GM21367 (cell line): ENCODE data around the gene ZNF219.
"Not testable (repeated sequence)": the region's sequence is repeated elsewhere in the genome, so short reads cannot be mapped to it uniquely, and the experiment has no call there.

Experiments used
- ATAC-seq: cut with Tn5 transposase; IDR thresholded peaks from one replicate; pipeline ENCODE4 v1.9.1; 2021; ENCODE audit not compliant: unreplicated experiment

Gene ZNF219

GRCh38 chr14:21047378-21047781, 51.1 kb downstream of the ZNF219 start:
- ATAC-seq: no peak

- ATAC-seq: no peak
Measured at GRCh38 chr14:21043974-21044618, 54.4 kb downstream of the ZNF219 start.

GRCh38 chr14:21043387-21043973, 55.0 kb downstream of the ZNF219 start:
- no peak for ATAC-seq

- no peak for ATAC-seq
Measured at GRCh38 chr14:21042918-21043317, 55.5 kb downstream of the ZNF219 start.

- no peak for ATAC-seq
Measured at GRCh38 chr14:21041676-21042433, 56.6 kb downstream of the ZNF219 start, which contains the start of gene RNASE7. RNASE7 (plus strand) TSS chr14:21042362; CDS start chr14:21042993, 631 bp downstream.

- ATAC-seq: not testable (repeated sequence)
Measured at GRCh38 chr14:21040941-21041340, 57.5 kb downstream of the ZNF219 start.

GRCh38 chr14:21040370-21040925, 58.0 kb downstream of the ZNF219 start:
- no peak for ATAC-seq
